Astrocyte of the spinal cord (primary cell): ENCODE results near the gene PANX2.

Experiments
- DNase-seq: peaks from one replicate; pipeline ENCODE4 v3.0.0; 2011; ENCODE audit warnings: low read depth, low spot score
- H3K4me3 ChIP-seq: 2 replicates; pipeline ENCODE4 v1.5.1; 2011; ENCODE audit warnings: low read depth, mild to moderate bottlenecking, low read length, moderate library complexity
- CTCF ChIP-seq: IDR thresholded peaks from 2 replicates; pipeline ENCODE4 v1.5.1; 2012; ENCODE audit warnings: low read depth, mild to moderate bottlenecking, low read length, inconsistent platforms
- in situ Hi-C: cut with HindIII; loops from 2 replicates; pipeline ENCODE4 v1.10.0; 2017; ENCODE audit warnings: low sequenced_read_pairs

The PANX2 gene

GRCh38 chr22:50153756-50154140 lies 16.8 kb upstream of the PANX2 start:
- no peak overlapping the region for H3K4me3 ChIP-seq
- DNase-seq = no peak
- in situ Hi-C loops = no loop called here
- no peak for TF ChIP-seq CTCF

- no peak for TF ChIP-seq CTCF
- no peak overlapping the region for H3K4me3 ChIP-seq
- in situ Hi-C loops = no loop called here
- DNase-seq = no peak
Observed at GRCh38 chr22:50157709-50158375, 12.7 kb upstream of the PANX2 start.

GRCh38 chr22:50160947-50161346 lies 9.6 kb upstream of the PANX2 start:
- TF ChIP-seq CTCF = no peak

GRCh38 chr22:50161508-50162390 lies 8.8 kb upstream of the PANX2 start:
- in situ Hi-C loops = no loop called here
- no peak for TF ChIP-seq CTCF
- H3K4me3 ChIP-seq = no peak overlapping the region
- DNase-seq = no peak

More at GRCh38 chr22:50160947-50161346, 9.6 kb upstream of the PANX2 start:
- no peak for DNase-seq
- H3K4me3 ChIP-seq = no peak overlapping the region
- in situ Hi-C loops = no loop called here

- no peak for DNase-seq
- H3K4me3 ChIP-seq = no peak overlapping the region
- TF ChIP-seq CTCF = no peak
- in situ Hi-C loops = no loop called here
Observed at GRCh38 chr22:50162391-50162956, 8.1 kb upstream of the PANX2 start.

- TF ChIP-seq CTCF = no peak
- DNase-seq = no peak
- H3K4me3 ChIP-seq = no peak overlapping the region
- in situ Hi-C loops = no loop called here
Observed at GRCh38 chr22:50165436-50166123, 5.0 kb upstream of the PANX2 start.
